Esophagus squamous epithelium (tissue), 5 donors: Measurements from ENCODE around the gene TRMT2B. TPM values are rescaled to one million over a fixed set of nuclear protein-coding genes. Genes with fewer than 3 reads are reported as not detected.

Source experiments
- DNase-seq: peaks from one replicate; lab custom pipeline; 2025; lab: John Stamatoyannopoulos, UW
- H3K27ac ChIP-seq, 4 donors: fragments of 200-600 bp; sonication (generic); one replicate each; pipeline ENCODE4 v1.5.1; 2016 to 2019; ENCODE audit warnings: mild to moderate bottlenecking in 1 of 4
- H3K27me3 ChIP-seq, 4 donors: fragments of 200-600 bp; sonication (generic); 1 replicate in 3 of 4; 2 replicates in 1 of 4; pipeline versions ENCODE4 v1.5.1 to v1.6.0; 2017 to 2021; ENCODE audit warnings: antibody characterized with exemption in 1 of 4
- H3K36me3 ChIP-seq, 3 donors: fragments of 200-600 bp; sonication (generic); one replicate each; pipeline ENCODE4 v1.5.1; 2016 to 2019
- H3K4me1 ChIP-seq, 3 donors: fragments of 200-600 bp; sonication (generic); one replicate each; pipeline ENCODE4 v1.5.1; 2017 to 2019
- H3K4me3 ChIP-seq, 4 donors: fragments of 200-600 bp; sonication (generic); 1 replicate in 3 of 4; 2 replicates in 1 of 4; pipeline ENCODE4 v1.5.1; 2016 to 2019; ENCODE audit warnings: mild to moderate bottlenecking in 2 of 4, moderate library complexity in 1 of 4
- H3K9me3 ChIP-seq, 3 donors: fragments of 200-600 bp; sonication (generic); one replicate each; pipeline ENCODE4 v1.5.1; 2016 to 2019
- CTCF ChIP-seq, 6 experiments: fragments of 450-650 bp in 4 of 6; fragments of 200-600 bp in 2 of 6; sonication (generic) in 2 of 6; IDR thresholded peaks; one replicate each; pipeline ENCODE4 v1.5.1; 2016 to 2019; ENCODE audit warnings: antibody characterized with exemption in 6 of 6, mild to moderate bottlenecking in 4 of 6, moderate library complexity in 4 of 6
- POLR2A ChIP-seq, 4 donors: fragments of 450-650 bp; IDR thresholded peaks; one replicate each; pipeline ENCODE4 v1.6.1; 2017; ENCODE audit warnings: antibody characterized with exemption in 4 of 4, mild to moderate bottlenecking in 4 of 4, moderate library complexity in 3 of 4
- WGBS, 2 donors: methylation state at CpG; one replicate each; pipeline ENCODE4 v1.1.5; 2018; 5-methylcytosine and 5-hydroxymethylcytosine counted together
- intact Hi-C: fragments of 100-400 bp; cut with DNase I; formaldehyde crosslinking; loops from one replicate; pipeline ENCODE4 v1.15.0; 2022
- total RNA-seq, 4 donors: library from RNA; depleted of rRNA; stranded (reverse); fragments of >200 nt; gene quantifications; one replicate each; pipeline ENCODE4 v1.1.0, GENCODE V29; 2016
- donor health status: DM: yes; HTN: yes; CAD: no.

TRMT2B gene
- total RNA-seq, 4 donors from 2014 or later: 10.5 to 21.0 (median 12.7) TPM

DNA sequence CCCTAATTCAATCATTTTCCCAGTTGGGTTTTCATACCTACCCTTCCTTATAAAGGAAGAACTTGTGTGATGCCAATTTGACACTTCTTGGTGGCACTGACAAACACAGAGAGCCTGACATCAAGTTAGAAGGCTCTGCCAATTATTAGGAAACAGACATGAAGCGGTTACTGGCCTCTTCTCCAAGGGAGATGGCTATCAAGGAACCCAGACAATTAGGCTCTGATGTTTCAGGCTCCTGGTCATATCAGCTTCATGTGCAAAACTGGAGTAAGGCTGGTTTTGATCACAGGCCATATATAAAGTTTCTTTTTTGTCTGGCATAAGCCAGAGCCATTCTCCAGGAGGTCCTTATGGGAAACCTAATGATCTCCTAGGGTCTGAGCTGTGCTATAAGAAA is 82.0 kb downstream of the TRMT2B start:
- Histone ChIP-seq H3K4me3 (no peak overlapping the region), H3K9me3 (no peaks in the 10 kb centered on the region), H3K4me1 (no peaks in the 10 kb centered on the region), H3K27me3 (no peaks in the 10 kb centered on the region), H3K27ac (no peak overlapping the region), H3K36me3 (no peaks in the 10 kb centered on the region)
- intact Hi-C loops: no loop called here
- no peak for TF ChIP-seq CTCF (IDR thresholded peaks at IDR 0.05)
- no peak for TF ChIP-seq POLR2A (IDR thresholded peaks at IDR 0.05)
- no peak for DNase-seq
- WGBS, 2 donors: 50 to 100% methylated on average over 1 of the region's 1 CpG

DNA sequence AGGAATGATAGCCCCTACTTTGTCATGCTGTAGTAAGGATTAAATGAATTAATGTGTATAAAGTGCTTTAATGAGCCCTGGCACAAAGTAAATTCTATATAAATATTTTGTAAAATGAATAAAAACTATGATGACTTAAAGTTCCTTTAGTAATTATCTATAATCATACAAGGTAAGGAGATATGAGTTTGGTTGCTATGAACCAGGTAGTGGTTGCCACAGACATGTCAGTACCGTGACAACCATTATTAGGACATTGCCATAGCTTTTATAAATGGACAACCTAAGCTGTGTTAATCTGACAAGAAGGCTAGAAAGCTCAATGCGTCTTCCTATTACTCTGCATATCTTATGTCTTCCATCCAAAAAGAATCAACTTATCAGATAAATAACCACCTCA is 82.5 kb downstream of the TRMT2B start, which contains the start of gene ARL13A:
Gene ARL13A (plus strand): TSS at position 301 of the 400 bp plus-strand sequence. CDS start 3,982 bp downstream, outside the sequence.
- DNase-seq: no peak
- Histone ChIP-seq H3K4me1 (no peaks in the 10 kb centered on the region), H3K27ac (no peak within 1 kb of the TSS), H3K27me3 (no peaks in the 10 kb centered on the region), H3K36me3 (no peaks in the 10 kb centered on the region), H3K4me3 (no peak within 1 kb of the TSS), H3K9me3 (no peaks in the 10 kb centered on the region)
- intact Hi-C loops: no loop called here
- 58 to 93% methylated on average over 2 of the region's 2 CpGs for WGBS, 2 donors
- no peak for TF ChIP-seq POLR2A (IDR thresholded peaks at IDR 0.05)
- no peak for TF ChIP-seq CTCF (IDR thresholded peaks at IDR 0.05)

- DNase-seq: no peak
- Histone ChIP-seq H3K36me3 (no peaks in the 10 kb centered on the region), H3K4me3 (no peak overlapping the region), H3K27me3 (no peaks in the 10 kb centered on the region), H3K9me3 (no peaks in the 10 kb centered on the region), H3K4me1 (no peaks in the 10 kb centered on the region), H3K27ac (no peak overlapping the region)
- intact Hi-C loops: no loop called here
- no peak for TF ChIP-seq POLR2A (IDR thresholded peaks at IDR 0.05)
- TF ChIP-seq CTCF (IDR thresholded peaks at IDR 0.05): no peak
Observed at GRCh38 chrX:100964362-100964761, 87.5 kb downstream of the TRMT2B start.

DNA sequence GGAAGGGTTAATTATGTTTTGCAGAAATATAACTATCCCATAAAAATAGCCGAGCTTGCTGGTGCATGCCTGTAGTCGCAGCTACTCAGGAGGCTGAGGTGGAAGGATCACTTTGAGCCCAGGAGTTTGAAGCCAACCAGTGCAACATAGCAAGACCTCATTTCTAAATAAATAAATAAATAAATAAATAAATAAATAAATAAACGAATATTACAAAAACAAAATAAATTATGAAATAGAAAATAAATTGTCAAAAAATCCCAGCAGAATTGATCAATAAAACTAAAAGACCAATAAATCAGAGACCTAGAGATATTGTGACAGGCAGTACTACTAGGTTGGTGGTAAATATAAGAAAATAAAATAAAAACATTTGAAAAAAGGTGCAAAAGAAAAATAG is 89.1 kb downstream of the TRMT2B start:
- no peak overlapping the region for H3K4me3 ChIP-seq
- intact Hi-C loops: no loop called here
- no peaks in the 10 kb centered on the region for H3K9me3 ChIP-seq
- no peak for TF ChIP-seq POLR2A (IDR thresholded peaks at IDR 0.05)
- TF ChIP-seq CTCF (IDR thresholded peaks at IDR 0.05): no peak
- no peaks in the 10 kb centered on the region for H3K36me3 ChIP-seq
- DNase-seq: no peak
- no peak overlapping the region for H3K27ac ChIP-seq
- no peaks in the 10 kb centered on the region for H3K4me1 ChIP-seq
- WGBS, 2 donors: 70 to 76% methylated on average over 3 of the region's 3 CpGs
- no peaks in the 10 kb centered on the region for H3K27me3 ChIP-seq

Other genes starting within 250 kb of the TRMT2B start
- gene CSTF2, start 231.7 kb downstream of the TRMT2B start, total RNA-seq: 10 to 100 TPM; 19.3 to 34.8 (median 24.9) TPM
- gene NOX1, start 177.8 kb downstream of the TRMT2B start, total RNA-seq: not detected
- gene XKRX, start 123.2 kb downstream of the TRMT2B start, total RNA-seq: 1 to 10 TPM; 2.3 to 4.4 (median 3.6) TPM
- not detected for gene ARL13A, start 82.4 kb downstream of the TRMT2B start, total RNA-seq
- gene TMEM35A, start 26.8 kb upstream of the TRMT2B start, total RNA-seq: 1 to 10 TPM in 2 of 4 donors, under 1 TPM in 1, not detected in 1; 0.42 to 2.7 (median 1.1) TPM
- gene CENPI, start 46.1 kb upstream of the TRMT2B start, total RNA-seq: 1 to 10 TPM; 1.9 to 7.0 (median 3.7) TPM
- under 1 TPM in 2 of 4 donors, not detected in 2; 0.09 to 0.19 TPM for gene DRP2, start 167.7 kb upstream of the TRMT2B start, total RNA-seq
- under 1 TPM in 1 of 4 donors, not detected in 3; 0.44 TPM for gene TAF7L, start 239.2 kb upstream of the TRMT2B start, total RNA-seq